ENCODE data around the gene TMEM126B. TPM values are rescaled to one million over a fixed set of nuclear protein-coding genes. Genes with fewer than 3 reads are reported as not detected.

The TMEM126B gene
- total and polyA plus RNA-seq, 2 of the 13 experiments (the other 11 are each of a cell fraction or from before 2014, with no cell fraction given), result 33.6 to 54.8 TPM

GRCh38 chr11:85665733-85666132 is 37.3 kb downstream of the TMEM126B start:
- Histone ChIP-seq H2AFZ (ENCODE audit: low read length) (peak overlapping the region; percentile 94), H3K27ac (ENCODE audit: extremely low read length, insufficient read depth, low read length) (peak overlapping the region; percentile 98), H3K79me2 (ENCODE audit: insufficient read depth, low read length) (peaks cover 37% of the 10 kb centered on the region), H3K9me3 (ENCODE audit: low read length) (no peaks in the 10 kb centered on the region), H3K4me3 (replicated peaks in 1 of 3; ENCODE audit: insufficient read depth in 1 of 3, low read depth in 2 of 3, low read length in 3 of 3) (peak overlapping the region; percentile 36 to 95 (median 86); a peak in 5 of 6 replicates), H4K20me1 (ENCODE audit: insufficient read depth, low read length) (peaks cover 29% of the 10 kb centered on the region), H3K36me3 (replicated peaks in 1 of 2; ENCODE audit: control insufficient read depth in 1 of 2, insufficient read depth in 2 of 2, low read length in 2 of 2) (no peaks in the 10 kb centered on the region), H3K4me2 (ENCODE audit: low read depth, low read length) (peak overlapping the region; percentile 88), H3K4me1 (ENCODE audit: insufficient read depth, low read length) (peaks cover 32% of the 10 kb centered on the region), H3K27me3 (ENCODE audit: control insufficient read depth in 1 of 2, insufficient read depth in 2 of 2, low read length in 2 of 2) (no peaks in the 10 kb centered on the region; a peak in 1 of 5 replicates), H3K9ac (ENCODE audit: insufficient read depth, low read depth, low read length) (peak overlapping the region; percentile 98; the same call in 1 of the 2 replicates)
- 7% methylated on average over 5 of the region's 5 CpGs for WGBS (ENCODE audit: low lambda C conversion rate)
- FAIRE-seq (no peak), DNase-seq (ENCODE audit: low spot score) (no peak), ATAC-seq (no peak)
- intact Hi-C loops (cut with micrococcal nuclease; ENCODE audit: unreplicated experiment) (loop anchor here (1.0 to 2.0 kb wide), 2 partner anchors 17 to 37 kb away; partner anchors contain the start of gene TMEM126B), in situ Hi-C loops (cut with HindIII; ENCODE audit: extremely low pct_ligation_motif_present, low pct_unique_long_range_greater_than_20kb) (no loop called here)
- BruUV-seq (replicated peaks), result no TSS peak
- POLR2A ChIA-PET, result interaction anchor here (1.2 to 10.0 kb wide), 2 partner anchors 16 to 38 kb away, joined by 3 to 112 read pairs; partner anchors contain the start of genes TMEM126A and TMEM126B
- CTCF ChIA-PET (ENCODE audit: low intra/inter-chr PET ratio, low total read pairs), result no interaction called here
- TF ChIP-seq MAFF (IDR thresholded peaks at IDR 0.05; ENCODE audit: low read depth, low read length) (0 out of 2 replicates have a peak, but pooled peaks have one; percentile 34), SOX13 (IDR thresholded peaks at IDR 0.05) (no peak), SOX13 (CRISPR knock-in tag; conservative IDR thresholded peaks at IDR 0.05 in 1 of 2, IDR thresholded peaks at IDR 0.05 in 1 of 2) (peak in 1 of 2 experiments; percentile 55; a peak in 2 of 4 replicates), ATF7 (IDR thresholded peaks at IDR 0.05) (peak; percentile 89), ATF7 (CRISPR knock-in tag; IDR thresholded peaks at IDR 0.05) (no peak), MAFK (conservative IDR thresholded peaks at IDR 0.05 in 1 of 2, IDR thresholded peaks at IDR 0.05 in 1 of 2; ENCODE audit: low read length in 2 of 2) (peak; percentile 15 to 31; a peak in 1 of 4 replicates), SNRNP70 (IDR thresholded peaks at IDR 0.05; ENCODE audit: low read depth, low read length) (no peak), ZNF644 (CRISPR knock-in tag; IDR thresholded peaks at IDR 0.05; ENCODE audit: low read depth) (no peak), MIXL1 (CRISPR knock-in tag; IDR thresholded peaks at IDR 0.05) (0 out of 2 replicates have a peak, but pooled peaks have one; percentile 38), ATF6 (CRISPR knock-in tag; conservative IDR thresholded peaks at IDR 0.05) (no peak), ZIK1 (CRISPR knock-in tag; IDR thresholded peaks at IDR 0.05; ENCODE audit: borderline replicate concordance, low read depth) (no peak), CREB1 (IDR thresholded peaks at IDR 0.05) (peak; percentile 90), CREB1 (CRISPR knock-in tag; IDR thresholded peaks at IDR 0.05) (peak; percentile 66)
